K562 (cell line): ENCODE data around the gene CSNK1G1.
"Not testable (repeated sequence)": the region's sequence is repeated elsewhere in the genome, so short reads cannot be mapped to it uniquely, and the experiment has no call there.

Experiments used
- CREB1 ChIP-seq, 2 experiments: sonication (generic) in 1 of 2; formaldehyde crosslinking in 1 of 2; IDR thresholded peaks; 2 replicates each; pipeline versions ENCODE4 v1.6.1 to v1.8.0; 2012 to 2022; ENCODE audit warnings: inconsistent platforms in 1 of 2, mild to moderate bottlenecking in 1 of 2, missing genetic modification reagents in 1 of 2, moderate library complexity in 1 of 2
- CTCF ChIP-seq, 3 experiments: IDR thresholded peaks in 2 of 3; conservative IDR thresholded peaks in 1 of 3; 2 replicates each; pipeline ENCODE4 v1.5.1; 2011 to 2012; ENCODE audit warnings: low read length in 3 of 3, mild to moderate bottlenecking in 3 of 3, control low read depth in 2 of 3, improper control_type of control experiment in 1 of 3, inconsistent platforms in 1 of 3, low read depth in 1 of 3, mixed read lengths in 1 of 3, moderate library complexity in 1 of 3; ENCODE audit not compliant: insufficient read depth in 2 of 3
- EGR1 ChIP-seq: fragments of 450-650 bp; conservative IDR thresholded peaks from 2 replicates; pipeline ENCODE4 v1.6.1; 2017; ENCODE audit warnings: mild to moderate bottlenecking
- GMEB1 ChIP-seq: fragments of 250-450 bp; sonication (Bioruptor Pico); IDR thresholded peaks from 2 replicates; pipeline ENCODE4 v1.4.0; 2020; ENCODE audit warnings: mild to moderate bottlenecking
- MAZ ChIP-seq, 2 experiments: fragments of 450-650 bp in 1 of 2; sonication (generic) in 1 of 2; formaldehyde crosslinking; IDR thresholded peaks in 1 of 2; conservative IDR thresholded peaks in 1 of 2; 2 replicates each; pipeline versions ENCODE4 v1.4.0 to v1.5.0; 2020; ENCODE audit warnings: mild to moderate bottlenecking in 1 of 2, missing genetic modification reagents in 1 of 2
- USF1 ChIP-seq: sonication (generic); formaldehyde crosslinking; IDR thresholded peaks from 2 replicates; pipeline ENCODE4 v1.9.0; 2022; ENCODE audit warnings: mild to moderate bottlenecking, missing genetic modification reagents
- ZNF239 ChIP-seq: fragments of 250-450 bp; sonication (Bioruptor Pico); IDR thresholded peaks from 2 replicates; pipeline ENCODE4 v1.4.0; 2020; ENCODE audit warnings: mild to moderate bottlenecking
- ZNF699 ChIP-seq: fragments of 250-450 bp; sonication (Bioruptor Pico); IDR thresholded peaks from 2 replicates; pipeline ENCODE4 v1.8.0; 2021; ENCODE audit warnings: mild to moderate bottlenecking, moderate library complexity; ENCODE audit not compliant: insufficient replicate concordance
- ZNF830 ChIP-seq: fragments of 250-450 bp; sonication (Bioruptor Pico); IDR thresholded peaks from 2 replicates; pipeline ENCODE4 v1.5.0; 2021; ENCODE audit warnings: mild to moderate bottlenecking

GRCh38 chr15:64326975-64327374 lies 29.0 kb downstream of the CSNK1G1 start:
- not testable (repeated sequence) for TF ChIP-seq EGR1; ZNF239 (CRISPR knock-in tag); ZNF699 (CRISPR knock-in tag); CTCF (IDR thresholded peaks at IDR 0.05 in 2 of 3, conservative IDR thresholded peaks at IDR 0.05 in 1 of 3; ENCODE audit: insufficient read depth in 2 of 3, low read depth in 1 of 3, low read length in 3 of 3); USF1 (CRISPR knock-in tag); MAZ (CRISPR knock-in tag; conservative IDR thresholded peaks at IDR 0.05 in 1 of 2, IDR thresholded peaks at IDR 0.05 in 1 of 2); CREB1 (IDR thresholded peaks at IDR 0.05); CREB1 (CRISPR knock-in tag; IDR thresholded peaks at IDR 0.05); GMEB1 (CRISPR knock-in tag); ZNF830 (CRISPR knock-in tag)
